HG03521 (cell line): ENCODE results near the gene REM2.
"Not testable (repeated sequence)": the region's sequence is repeated elsewhere in the genome, so short reads cannot be mapped to it uniquely, and the experiment has no call there.

Source experiments
- ATAC-seq: cut with Tn5 transposase; IDR thresholded peaks from one replicate; pipeline ENCODE4 v1.9.1; 2021; ENCODE audit warnings: mild to moderate bottlenecking, moderate library complexity; ENCODE audit not compliant: unreplicated experiment

The REM2 gene

GRCh38 chr14:22893706-22894105 is 10.7 kb downstream of the REM2 start:
- no peak for ATAC-seq

- no peak for ATAC-seq
Measured at GRCh38 chr14:22895402-22895801, 12.4 kb downstream of the REM2 start.

- no peak for ATAC-seq
Measured at GRCh38 chr14:22896356-22896755, 13.3 kb downstream of the REM2 start.

- ATAC-seq, result no peak
Measured at GRCh38 chr14:22896760-22897159, 13.7 kb downstream of the REM2 start.

- ATAC-seq, result no peak
Measured at GRCh38 chr14:22897357-22897756, 14.3 kb downstream of the REM2 start.

- no peak for ATAC-seq
Measured at GRCh38 chr14:22898302-22899090, 15.5 kb downstream of the REM2 start.

GRCh38 chr14:22900081-22900799 is 17.2 kb downstream of the REM2 start:
- ATAC-seq, result peak; percentile 48

- no peak for ATAC-seq
Measured at GRCh38 chr14:22901799-22902198, 18.8 kb downstream of the REM2 start.

GRCh38 chr14:22903742-22904087 is 20.7 kb downstream of the REM2 start:
- no peak for ATAC-seq

GRCh38 chr14:22905627-22906026 is 22.6 kb downstream of the REM2 start:
- ATAC-seq, result no peak

- ATAC-seq, result no peak
Measured at GRCh38 chr14:22906073-22906472, 23.1 kb downstream of the REM2 start.

- ATAC-seq, result no peak
Measured at GRCh38 chr14:22907429-22907828, 24.4 kb downstream of the REM2 start.

GRCh38 chr14:22908601-22909000 is 25.6 kb downstream of the REM2 start:
- ATAC-seq, result no peak

- ATAC-seq, result no peak
Measured at GRCh38 chr14:22910916-22911315, 27.9 kb downstream of the REM2 start.

GRCh38 chr14:22914836-22915235 is 31.8 kb downstream of the REM2 start:
- not testable (repeated sequence) for ATAC-seq

- ATAC-seq, result no peak
Measured at GRCh38 chr14:22915886-22916521, 33.0 kb downstream of the REM2 start.

- peak; percentile 90 for ATAC-seq
Measured at GRCh38 chr14:22918804-22919600, 36.0 kb downstream of the REM2 start, which contains the start of gene RBM23. TSS of gene RBM23 (minus strand) at chr14:22919149.

- no peak for ATAC-seq
Measured at GRCh38 chr14:22919601-22919921, 36.5 kb downstream of the REM2 start.

- ATAC-seq, result no peak
Measured at GRCh38 chr14:22920697-22921096, 37.7 kb downstream of the REM2 start.

- no peak for ATAC-seq
Measured at GRCh38 chr14:22922294-22922693, 39.3 kb downstream of the REM2 start.

GRCh38 chr14:22923746-22924145 is 40.7 kb downstream of the REM2 start:
- ATAC-seq, result no peak
